Measurements from ENCODE around the gene ZEB1.
"Not testable (repeated sequence)": the region's sequence is repeated elsewhere in the genome, so short reads cannot be mapped to it uniquely, and the experiment has no call there.

The ZEB1 gene

GRCh38 chr10:31345886-31346285 lies 26.9 kb downstream of the ZEB1 start:
- no peaks in the 10 kb centered on the region for H3K27me3 Mint-ChIP-seq
- peak overlapping the region; percentile 18 for H3K27ac Mint-ChIP-seq
- peaks cover 65% of the 10 kb centered on the region for H3K4me1 Mint-ChIP-seq

GRCh38 chr10:31346953-31347352 lies 27.9 kb downstream of the ZEB1 start:
- Mint-ChIP-seq H3K27ac (no peak overlapping the region), H3K27me3 (no peaks in the 10 kb centered on the region), H3K9me3 (no peaks in the 10 kb centered on the region), H3K4me1 (peaks cover 72% of the 10 kb centered on the region), H3K36me3 (no peaks in the 10 kb centered on the region), H3K4me3 (no peak overlapping the region)

More at GRCh38 chr10:31345886-31346285, 26.9 kb downstream of the ZEB1 start:
- Mint-ChIP-seq H3K9me3 (no peaks in the 10 kb centered on the region), H3K4me3 (no peak overlapping the region), H3K36me3 (no peaks in the 10 kb centered on the region)

GRCh38 chr10:31347705-31348104 lies 28.7 kb downstream of the ZEB1 start:
- Mint-ChIP-seq H3K27me3 (no peaks in the 10 kb centered on the region), H3K4me3 (peak overlapping the region; percentile 11), H3K36me3 (no peaks in the 10 kb centered on the region), H3K9me3 (no peaks in the 10 kb centered on the region), H3K27ac (no peak overlapping the region), H3K4me1 (peaks cover 79% of the 10 kb centered on the region)

GRCh38 chr10:31350891-31351290 lies 31.9 kb downstream of the ZEB1 start:
- Mint-ChIP-seq H3K27me3 (no peaks in the 10 kb centered on the region), H3K27ac (no peak overlapping the region), H3K4me1 (peaks cover 89% of the 10 kb centered on the region), H3K36me3 (no peaks in the 10 kb centered on the region), H3K4me3 (no peak overlapping the region), H3K9me3 (no peaks in the 10 kb centered on the region)

GRCh38 chr10:31352436-31353226 lies 33.6 kb downstream of the ZEB1 start:
- H3K9me3 Mint-ChIP-seq, result no peaks in the 10 kb centered on the region
- no peaks in the 10 kb centered on the region for H3K27me3 Mint-ChIP-seq
- no peaks in the 10 kb centered on the region for H3K36me3 Mint-ChIP-seq
- H3K27ac Mint-ChIP-seq, result peak overlapping the region; percentile 76
- no peak overlapping the region for H3K4me3 Mint-ChIP-seq
- H3K4me1 Mint-ChIP-seq, result peaks cover 85% of the 10 kb centered on the region

- H3K4me1 Mint-ChIP-seq, result peaks cover 83% of the 10 kb centered on the region
- peak overlapping the region; percentile 90 for H3K27ac Mint-ChIP-seq
- H3K4me3 Mint-ChIP-seq, result peak overlapping the region; percentile 42
- H3K36me3 Mint-ChIP-seq, result no peaks in the 10 kb centered on the region
- no peaks in the 10 kb centered on the region for H3K27me3 Mint-ChIP-seq
- no peaks in the 10 kb centered on the region for H3K9me3 Mint-ChIP-seq
These were observed 34.6 kb downstream of the ZEB1 start for GRCh38 chr10:31353574-31353973.

- Mint-ChIP-seq H3K4me1 (peaks cover 59% of the 10 kb centered on the region), H3K36me3 (peaks cover 9% of the 10 kb centered on the region), H3K27me3 (no peaks in the 10 kb centered on the region), H3K27ac (no peak overlapping the region), H3K4me3 (no peak overlapping the region), H3K9me3 (no peaks in the 10 kb centered on the region)
These were observed 39.8 kb downstream of the ZEB1 start for GRCh38 chr10:31358688-31359330.

GRCh38 chr10:31359979-31360378 lies 41.0 kb downstream of the ZEB1 start:
- Mint-ChIP-seq H3K27ac (peak overlapping the region; percentile 23), H3K4me1 (peaks cover 52% of the 10 kb centered on the region), H3K9me3 (no peaks in the 10 kb centered on the region), H3K27me3 (no peaks in the 10 kb centered on the region), H3K36me3 (peaks cover 12% of the 10 kb centered on the region), H3K4me3 (no peak overlapping the region)

GRCh38 chr10:31361475-31361874 lies 42.5 kb downstream of the ZEB1 start:
- not testable (repeated sequence) for H3K27me3 Mint-ChIP-seq, H3K27ac Mint-ChIP-seq, H3K4me3 Mint-ChIP-seq, H3K9me3 Mint-ChIP-seq
- Mint-ChIP-seq H3K36me3 (peaks cover 14% of the 10 kb centered on the region), H3K4me1 (peaks cover 52% of the 10 kb centered on the region)

GRCh38 chr10:31362023-31362641 lies 43.1 kb downstream of the ZEB1 start:
- Mint-ChIP-seq H3K27ac (no peak overlapping the region), H3K27me3 (no peaks in the 10 kb centered on the region), H3K4me1 (peaks cover 50% of the 10 kb centered on the region), H3K9me3 (no peaks in the 10 kb centered on the region), H3K36me3 (peaks cover 17% of the 10 kb centered on the region), H3K4me3 (no peak overlapping the region)

GRCh38 chr10:31363696-31364095 lies 44.7 kb downstream of the ZEB1 start:
- not testable (repeated sequence) for H3K9me3 Mint-ChIP-seq, H3K27ac Mint-ChIP-seq, H3K4me3 Mint-ChIP-seq, H3K27me3 Mint-ChIP-seq
- peaks cover 17% of the 10 kb centered on the region for H3K36me3 Mint-ChIP-seq
- peaks cover 46% of the 10 kb centered on the region for H3K4me1 Mint-ChIP-seq

GRCh38 chr10:31364238-31364637 lies 45.2 kb downstream of the ZEB1 start:
- H3K9me3 Mint-ChIP-seq, H3K27ac Mint-ChIP-seq, H3K27me3 Mint-ChIP-seq, H3K4me3 Mint-ChIP-seq: not testable (repeated sequence)
- H3K36me3 Mint-ChIP-seq, result peaks cover 21% of the 10 kb centered on the region
- H3K4me1 Mint-ChIP-seq, result peaks cover 46% of the 10 kb centered on the region

- H3K4me1 Mint-ChIP-seq, result peaks cover 67% of the 10 kb centered on the region
- no peak overlapping the region for H3K27ac Mint-ChIP-seq
- H3K9me3 Mint-ChIP-seq, result no peaks in the 10 kb centered on the region
These were observed 47.7 kb downstream of the ZEB1 start for GRCh38 chr10:31366703-31367102.

GRCh38 chr10:31368724-31369123 lies 49.7 kb downstream of the ZEB1 start:
- Mint-ChIP-seq H3K4me1 (peaks cover 75% of the 10 kb centered on the region), H3K27ac (no peak overlapping the region), H3K27me3 (no peaks in the 10 kb centered on the region), H3K9me3 (no peaks in the 10 kb centered on the region), H3K36me3 (peaks cover 15% of the 10 kb centered on the region), H3K4me3 (no peak overlapping the region)

More at GRCh38 chr10:31366703-31367102, 47.7 kb downstream of the ZEB1 start:
- no peaks in the 10 kb centered on the region for H3K27me3 Mint-ChIP-seq
- peaks cover 20% of the 10 kb centered on the region for H3K36me3 Mint-ChIP-seq
- no peak overlapping the region for H3K4me3 Mint-ChIP-seq

GRCh38 chr10:31372439-31372838 lies 53.4 kb downstream of the ZEB1 start:
- peaks cover 7% of the 10 kb centered on the region for H3K36me3 Mint-ChIP-seq
- no peak overlapping the region for H3K27ac Mint-ChIP-seq
- no peaks in the 10 kb centered on the region for H3K27me3 Mint-ChIP-seq
- H3K4me3 Mint-ChIP-seq, result no peak overlapping the region
- no peaks in the 10 kb centered on the region for H3K9me3 Mint-ChIP-seq
- peaks cover 68% of the 10 kb centered on the region for H3K4me1 Mint-ChIP-seq

- H3K27me3 Mint-ChIP-seq, result no peaks in the 10 kb centered on the region
- peaks cover 66% of the 10 kb centered on the region for H3K4me1 Mint-ChIP-seq
- no peak overlapping the region for H3K27ac Mint-ChIP-seq
- peaks cover 3% of the 10 kb centered on the region for H3K36me3 Mint-ChIP-seq
- H3K4me3 Mint-ChIP-seq, result no peak overlapping the region
- H3K9me3 Mint-ChIP-seq, result no peaks in the 10 kb centered on the region
These were observed 55.2 kb downstream of the ZEB1 start for GRCh38 chr10:31374146-31374696.
